ENCODE results near the gene PDE4D. TPM values are rescaled to one million over a fixed set of nuclear protein-coding genes. Genes with fewer than 3 reads are reported as not detected.

PDE4D gene
- total RNA-seq, 1 donor from 2014 or later, result 85.8 TPM

DNA sequence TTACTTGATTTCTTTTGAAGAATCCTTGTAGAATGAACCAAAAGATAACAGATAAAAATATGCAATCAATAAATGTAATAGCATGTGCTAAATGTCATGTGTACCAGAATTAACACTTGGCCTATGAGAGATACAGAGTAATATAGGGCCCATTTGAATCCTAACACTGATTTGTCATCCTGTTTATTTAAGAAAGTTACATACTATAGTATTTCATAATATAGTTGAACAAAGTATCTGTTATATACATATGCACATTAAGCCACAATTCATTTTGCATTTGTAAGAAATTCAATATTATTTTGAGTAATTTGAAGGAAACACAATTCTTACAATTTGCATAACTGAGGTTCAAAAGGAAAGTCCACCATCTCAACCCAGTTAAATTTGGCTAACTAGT lies 389.5 kb downstream of the PDE4D start:
- Histone ChIP-seq H3K4me3 (no peak overlapping the region), H3K27me3 (no peaks in the 10 kb centered on the region), H3K4me1 (no peaks in the 10 kb centered on the region), H3K36me3 (no peaks in the 10 kb centered on the region), H3K27ac (no peak overlapping the region), H3K9me3 (no peaks in the 10 kb centered on the region)
- TF ChIP-seq, protein P1, sequence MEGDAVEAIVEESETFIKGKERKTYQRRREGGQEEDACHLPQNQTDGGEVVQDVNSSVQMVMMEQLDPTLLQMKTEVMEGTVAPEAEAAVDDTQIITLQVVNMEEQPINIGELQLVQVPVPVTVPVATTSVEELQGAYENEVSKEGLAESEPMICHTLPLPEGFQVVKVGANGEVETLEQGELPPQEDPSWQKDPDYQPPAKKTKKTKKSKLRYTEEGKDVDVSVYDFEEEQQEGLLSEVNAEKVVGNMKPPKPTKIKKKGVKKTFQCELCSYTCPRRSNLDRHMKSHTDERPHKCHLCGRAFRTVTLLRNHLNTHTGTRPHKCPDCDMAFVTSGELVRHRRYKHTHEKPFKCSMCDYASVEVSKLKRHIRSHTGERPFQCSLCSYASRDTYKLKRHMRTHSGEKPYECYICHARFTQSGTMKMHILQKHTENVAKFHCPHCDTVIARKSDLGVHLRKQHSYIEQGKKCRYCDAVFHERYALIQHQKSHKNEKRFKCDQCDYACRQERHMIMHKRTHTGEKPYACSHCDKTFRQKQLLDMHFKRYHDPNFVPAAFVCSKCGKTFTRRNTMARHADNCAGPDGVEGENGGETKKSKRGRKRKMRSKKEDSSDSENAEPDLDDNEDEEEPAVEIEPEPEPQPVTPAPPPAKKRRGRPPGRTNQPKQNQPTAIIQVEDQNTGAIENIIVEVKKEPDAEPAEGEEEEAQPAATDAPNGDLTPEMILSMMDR (IDR thresholded peaks at IDR 0.05), result no peak
- ATAC-seq, result no peak
- DNase-seq, result no peak
- intact Hi-C loops (cut with DNase I), result no loop called here

GRCh38 chr5:59503220-59503619 lies 390.3 kb downstream of the PDE4D start:
- H3K27me3 ChIP-seq, result no peaks in the 10 kb centered on the region
- H3K36me3 ChIP-seq, result no peaks in the 10 kb centered on the region
- H3K9me3 ChIP-seq, result no peaks in the 10 kb centered on the region
- no peak overlapping the region for H3K27ac ChIP-seq
- H3K4me3 ChIP-seq, result no peak overlapping the region
- no peak for DNase-seq
- TF ChIP-seq, protein P1 (IDR thresholded peaks at IDR 0.05), result no peak
- intact Hi-C loops (cut with DNase I), result no loop called here
- H3K4me1 ChIP-seq, result no peaks in the 10 kb centered on the region
- no peak for ATAC-seq

GRCh38 chr5:59501316-59501715 lies 392.2 kb downstream of the PDE4D start:
- Histone ChIP-seq H3K4me1 (no peaks in the 10 kb centered on the region), H3K27me3 (no peaks in the 10 kb centered on the region), H3K27ac (no peak overlapping the region), H3K36me3 (no peaks in the 10 kb centered on the region), H3K9me3 (no peaks in the 10 kb centered on the region), H3K4me3 (no peak overlapping the region)
- ATAC-seq (no peak), DNase-seq (no peak)
- TF ChIP-seq, protein P1 (IDR thresholded peaks at IDR 0.05), result no peak
- intact Hi-C loops (cut with DNase I), result no loop called here

- intact Hi-C loops (cut with DNase I), result no loop called here
- TF ChIP-seq, protein P1 (IDR thresholded peaks at IDR 0.05), result no peak
- H3K4me1 ChIP-seq, result no peaks in the 10 kb centered on the region
- H3K4me3 ChIP-seq, result no peak overlapping the region
- ATAC-seq (no peak), DNase-seq (no peak)
- no peaks in the 10 kb centered on the region for H3K27me3 ChIP-seq
- H3K36me3 ChIP-seq, result no peaks in the 10 kb centered on the region
- no peak overlapping the region for H3K27ac ChIP-seq
- no peaks in the 10 kb centered on the region for H3K9me3 ChIP-seq
Measured at GRCh38 chr5:59500014-59500413, 393.5 kb downstream of the PDE4D start.

GRCh38 chr5:59497207-59497606 lies 396.3 kb downstream of the PDE4D start:
- Histone ChIP-seq H3K36me3 (no peaks in the 10 kb centered on the region), H3K9me3 (no peaks in the 10 kb centered on the region), H3K4me3 (no peak overlapping the region), H3K27ac (no peak overlapping the region), H3K4me1 (no peaks in the 10 kb centered on the region), H3K27me3 (no peaks in the 10 kb centered on the region)
- intact Hi-C loops (cut with DNase I), result no loop called here
- TF ChIP-seq, protein P1 (IDR thresholded peaks at IDR 0.05), result no peak
- ATAC-seq (no peak), DNase-seq (no peak)

DNA sequence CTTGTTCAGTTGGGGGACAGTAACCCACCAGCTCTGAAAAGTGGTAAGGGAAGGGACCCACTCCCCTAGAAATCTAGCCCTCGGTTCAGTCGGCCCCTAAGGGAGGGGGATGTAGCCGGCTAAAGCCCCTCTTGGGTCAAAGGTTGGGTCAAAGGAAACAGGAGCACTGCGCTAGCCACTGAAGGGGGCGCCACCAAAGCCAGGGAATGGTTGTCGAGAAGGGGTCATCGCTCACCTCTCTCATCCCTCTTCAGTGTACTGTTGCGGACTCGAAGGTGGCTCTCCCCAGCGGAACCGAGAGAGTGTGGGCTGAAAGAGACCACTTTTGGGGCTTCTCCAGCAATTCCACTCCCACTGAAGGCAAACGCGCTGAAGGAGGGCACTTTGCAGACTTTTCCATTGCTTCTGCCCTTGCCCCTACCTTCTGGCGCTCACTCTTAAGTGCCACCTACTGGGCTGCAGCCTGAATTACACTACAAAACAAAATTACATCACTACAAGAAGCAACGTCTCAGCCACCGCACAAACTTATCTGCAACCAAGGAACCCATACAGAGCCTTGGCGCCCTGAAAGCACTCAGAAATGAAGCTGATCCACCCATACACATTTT lies 396.9 kb downstream of the PDE4D start:
- no peak overlapping the region for H3K4me3 ChIP-seq
- intact Hi-C loops (cut with DNase I), result no loop called here
- no peaks in the 10 kb centered on the region for H3K27me3 ChIP-seq
- no peak overlapping the region for H3K27ac ChIP-seq
- no peaks in the 10 kb centered on the region for H3K36me3 ChIP-seq
- TF ChIP-seq, protein P1 (IDR thresholded peaks at IDR 0.05), result peak; percentile 29
- ATAC-seq (peak; percentile 43), DNase-seq (no peak)
- H3K9me3 ChIP-seq, result no peaks in the 10 kb centered on the region
- H3K4me1 ChIP-seq, result no peaks in the 10 kb centered on the region

Measured in upper lobe of right lung (tissue), 1 donor.